ENCODE measurements around the gene RUVBL2.

Gene RUVBL2

DNA sequence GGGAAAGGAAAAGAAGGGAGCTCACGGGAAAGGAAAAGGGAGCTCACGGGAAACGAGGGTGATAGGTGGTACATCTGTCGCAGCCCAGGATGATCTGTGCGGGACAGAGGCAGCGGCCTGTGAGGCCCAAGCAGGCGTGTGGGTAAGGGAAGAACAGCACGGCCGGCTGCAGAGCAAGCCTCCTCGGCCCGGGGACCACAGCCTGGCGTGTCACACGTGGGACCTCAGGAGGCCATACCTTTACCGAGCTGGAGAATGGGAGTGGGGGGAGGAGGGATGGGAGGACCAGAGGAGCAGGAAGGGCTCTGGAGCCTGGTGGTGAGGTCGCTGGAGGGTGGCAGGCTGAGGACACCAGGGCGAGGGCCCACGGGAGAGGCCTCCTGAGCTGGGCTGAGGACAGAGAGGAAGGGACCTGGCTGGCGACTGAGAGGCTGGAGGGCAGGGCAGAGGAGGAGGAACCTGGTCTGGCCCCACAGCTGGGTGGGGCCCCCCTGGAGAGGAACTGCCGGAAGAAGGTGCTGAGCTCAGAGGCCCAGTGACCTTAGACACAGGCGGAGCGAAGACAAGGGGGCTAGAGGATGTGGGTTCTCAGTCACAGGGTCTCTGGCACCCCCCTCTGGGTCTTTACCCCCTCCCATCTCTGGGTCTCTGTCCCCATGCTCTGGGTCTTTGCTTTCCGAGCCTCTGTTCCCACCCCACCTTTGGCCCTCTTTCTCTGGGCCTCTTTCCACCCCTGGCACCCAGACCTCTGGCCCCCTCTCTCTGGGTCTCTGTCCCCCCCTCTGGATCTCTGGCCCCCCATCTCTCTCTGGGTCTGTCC lies 31.4 kb upstream of the RUVBL2 start (continued):
- TF ChIP-seq, protein P1, sequence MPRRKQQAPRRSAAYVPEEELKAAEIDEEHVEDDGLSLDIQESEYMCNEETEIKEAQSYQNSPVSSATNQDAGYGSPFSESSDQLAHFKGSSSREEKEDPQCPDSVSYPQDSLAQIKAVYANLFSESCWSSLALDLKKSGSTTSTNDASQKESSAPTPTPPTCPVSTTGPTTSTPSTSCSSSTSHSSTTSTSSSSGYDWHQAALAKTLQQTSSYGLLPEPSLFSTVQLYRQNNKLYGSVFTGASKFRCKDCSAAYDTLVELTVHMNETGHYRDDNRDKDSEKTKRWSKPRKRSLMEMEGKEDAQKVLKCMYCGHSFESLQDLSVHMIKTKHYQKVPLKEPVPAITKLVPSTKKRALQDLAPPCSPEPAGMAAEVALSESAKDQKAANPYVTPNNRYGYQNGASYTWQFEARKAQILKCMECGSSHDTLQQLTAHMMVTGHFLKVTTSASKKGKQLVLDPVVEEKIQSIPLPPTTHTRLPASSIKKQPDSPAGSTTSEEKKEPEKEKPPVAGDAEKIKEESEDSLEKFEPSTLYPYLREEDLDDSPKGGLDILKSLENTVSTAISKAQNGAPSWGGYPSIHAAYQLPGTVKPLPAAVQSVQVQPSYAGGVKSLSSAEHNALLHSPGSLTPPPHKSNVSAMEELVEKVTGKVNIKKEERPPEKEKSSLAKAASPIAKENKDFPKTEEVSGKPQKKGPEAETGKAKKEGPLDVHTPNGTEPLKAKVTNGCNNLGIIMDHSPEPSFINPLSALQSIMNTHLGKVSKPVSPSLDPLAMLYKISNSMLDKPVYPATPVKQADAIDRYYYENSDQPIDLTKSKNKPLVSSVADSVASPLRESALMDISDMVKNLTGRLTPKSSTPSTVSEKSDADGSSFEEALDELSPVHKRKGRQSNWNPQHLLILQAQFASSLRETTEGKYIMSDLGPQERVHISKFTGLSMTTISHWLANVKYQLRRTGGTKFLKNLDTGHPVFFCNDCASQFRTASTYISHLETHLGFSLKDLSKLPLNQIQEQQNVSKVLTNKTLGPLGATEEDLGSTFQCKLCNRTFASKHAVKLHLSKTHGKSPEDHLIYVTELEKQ (tag by site-specific recombination; IDR thresholded peaks at IDR 0.05; ENCODE audit: borderline replicate concordance), result no peak
- no peak for TF ChIP-seq ZNF19 (tag by site-specific recombination; IDR thresholded peaks at IDR 0.05; ENCODE audit: low read depth)
- no peak for TF ChIP-seq ZNF664 (tag by site-specific recombination; IDR thresholded peaks at IDR 0.05)
- TF ChIP-seq OVOL3 (tag by site-specific recombination; IDR thresholded peaks at IDR 0.05), result no peak
- no peak for TF ChIP-seq ZNF404 (tag by site-specific recombination; IDR thresholded peaks at IDR 0.05)
- no peak for TF ChIP-seq ZNF830 (tag by site-specific recombination; IDR thresholded peaks at IDR 0.05; ENCODE audit: low read depth)
- no peak for TF ChIP-seq ZNF292 (tag by site-specific recombination; IDR thresholded peaks at IDR 0.05; ENCODE audit: borderline replicate concordance, low read depth)
- TF ChIP-seq SP3 (tag by site-specific recombination; IDR thresholded peaks at IDR 0.05), result peak; percentile 40
- TF ChIP-seq ZNF623 (tag by site-specific recombination; IDR thresholded peaks at IDR 0.05), result no peak
- no peak for TF ChIP-seq ZNF654 (tag by site-specific recombination; IDR thresholded peaks at IDR 0.05; ENCODE audit: low read depth)
- no peak for TF ChIP-seq KLF16 (tag by site-specific recombination; IDR thresholded peaks at IDR 0.05)
- no peak for TF ChIP-seq ZNF223 (tag by site-specific recombination; IDR thresholded peaks at IDR 0.05)
- TF ChIP-seq ZNF140 (tag by site-specific recombination; IDR thresholded peaks at IDR 0.05), result no peak
- TF ChIP-seq, protein P2, sequence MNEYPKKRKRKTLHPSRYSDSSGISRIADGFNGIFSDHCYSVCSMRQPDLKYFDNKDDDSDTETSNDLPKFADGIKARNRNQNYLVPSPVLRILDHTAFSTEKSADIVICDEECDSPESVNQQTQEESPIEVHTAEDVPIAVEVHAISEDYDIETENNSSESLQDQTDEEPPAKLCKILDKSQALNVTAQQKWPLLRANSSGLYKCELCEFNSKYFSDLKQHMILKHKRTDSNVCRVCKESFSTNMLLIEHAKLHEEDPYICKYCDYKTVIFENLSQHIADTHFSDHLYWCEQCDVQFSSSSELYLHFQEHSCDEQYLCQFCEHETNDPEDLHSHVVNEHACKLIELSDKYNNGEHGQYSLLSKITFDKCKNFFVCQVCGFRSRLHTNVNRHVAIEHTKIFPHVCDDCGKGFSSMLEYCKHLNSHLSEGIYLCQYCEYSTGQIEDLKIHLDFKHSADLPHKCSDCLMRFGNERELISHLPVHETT (tag by site-specific recombination; IDR thresholded peaks at IDR 0.05), result no peak
- TF ChIP-seq ZNF426 (tag by site-specific recombination; IDR thresholded peaks at IDR 0.05), result no peak
- peak; percentile 89 for TF ChIP-seq GLIS2 (tag by site-specific recombination; IDR thresholded peaks at IDR 0.05)
- TF ChIP-seq ZNF366 (tag by site-specific recombination; conservative IDR thresholded peaks at IDR 0.05), result peak; percentile 64
- TF ChIP-seq ZBTB1 (tag by site-specific recombination; IDR thresholded peaks at IDR 0.05), result no peak
- TF ChIP-seq, protein P3, sequence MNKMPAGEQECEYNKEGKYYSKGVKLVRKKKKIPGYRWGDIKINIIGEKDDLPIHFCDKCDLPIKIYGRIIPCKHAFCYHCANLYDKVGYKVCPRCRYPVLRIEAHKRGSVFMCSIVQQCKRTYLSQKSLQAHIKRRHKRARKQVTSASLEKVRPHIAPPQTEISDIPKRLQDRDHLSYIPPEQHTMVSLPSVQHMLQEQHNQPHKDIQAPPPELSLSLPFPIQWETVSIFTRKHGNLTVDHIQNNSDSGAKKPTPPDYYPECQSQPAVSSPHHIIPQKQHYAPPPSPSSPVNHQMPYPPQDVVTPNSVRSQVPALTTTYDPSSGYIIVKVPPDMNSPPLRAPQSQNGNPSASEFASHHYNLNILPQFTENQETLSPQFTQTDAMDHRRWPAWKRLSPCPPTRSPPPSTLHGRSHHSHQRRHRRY (tag by site-specific recombination; IDR thresholded peaks at IDR 0.05), result no peak
- TF ChIP-seq, protein P4, sequence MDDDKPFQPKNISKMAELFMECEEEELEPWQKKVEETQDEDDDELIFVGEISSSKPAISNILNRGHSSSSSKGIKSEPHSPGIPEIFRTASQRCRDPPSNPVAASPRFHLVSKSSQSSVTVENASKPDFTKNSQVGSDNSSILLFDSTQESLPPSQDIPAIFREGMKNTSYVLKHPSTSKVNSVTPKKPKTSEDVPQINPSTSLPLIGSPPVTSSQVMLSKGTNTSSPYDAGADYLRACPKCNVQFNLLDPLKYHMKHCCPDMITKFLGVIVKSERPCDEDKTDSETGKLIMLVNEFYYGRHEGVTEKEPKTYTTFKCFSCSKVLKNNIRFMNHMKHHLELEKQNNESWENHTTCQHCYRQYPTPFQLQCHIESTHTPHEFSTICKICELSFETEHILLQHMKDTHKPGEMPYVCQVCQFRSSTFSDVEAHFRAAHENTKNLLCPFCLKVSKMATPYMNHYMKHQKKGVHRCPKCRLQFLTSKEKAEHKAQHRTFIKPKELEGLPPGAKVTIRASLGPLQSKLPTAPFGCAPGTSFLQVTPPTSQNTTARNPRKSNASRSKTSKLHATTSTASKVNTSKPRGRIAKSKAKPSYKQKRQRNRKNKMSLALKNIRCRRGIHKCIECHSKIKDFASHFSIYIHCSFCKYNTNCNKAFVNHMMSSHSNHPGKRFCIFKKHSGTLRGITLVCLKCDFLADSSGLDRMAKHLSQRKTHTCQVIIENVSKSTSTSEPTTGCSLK (tag by site-specific recombination; IDR thresholded peaks at IDR 0.05), result no peak
- TF ChIP-seq ZNF423 (tag by site-specific recombination; IDR thresholded peaks at IDR 0.05), result no peak
- no peak for TF ChIP-seq FEZF1 (tag by site-specific recombination; IDR thresholded peaks at IDR 0.05)
- no peak for TF ChIP-seq MYNN (tag by site-specific recombination; IDR thresholded peaks at IDR 0.05; ENCODE audit: borderline replicate concordance)
- no peak for TF ChIP-seq ZNF530 (tag by site-specific recombination; IDR thresholded peaks at IDR 0.05; ENCODE audit: low read depth)
- TF ChIP-seq ZNF658 (tag by site-specific recombination; IDR thresholded peaks at IDR 0.05), result no peak
- no peak for TF ChIP-seq ZBTB17 (tag by site-specific recombination; IDR thresholded peaks at IDR 0.05)
- no peak for TF ChIP-seq ZNF248 (tag by site-specific recombination; IDR thresholded peaks at IDR 0.05)
- TF ChIP-seq ZNF302 (tag by site-specific recombination; IDR thresholded peaks at IDR 0.05; ENCODE audit: low read depth), result no peak
- TF ChIP-seq ZNF121 (tag by site-specific recombination; IDR thresholded peaks at IDR 0.05), result no peak
- no peak for TF ChIP-seq ZNF2 (tag by site-specific recombination; IDR thresholded peaks at IDR 0.05)
- TF ChIP-seq ZNF76 (tag by site-specific recombination; IDR thresholded peaks at IDR 0.05; ENCODE audit: borderline replicate concordance, low read depth), result no peak
- no peak for TF ChIP-seq SCRT2 (tag by site-specific recombination; IDR thresholded peaks at IDR 0.05)
